Adrenal gland (tissue), 5 donors: ENCODE measurements around the gene SLC1A1.

Experiments
- POLR2A ChIP-seq, 2 donors: fragments of 450-650 bp; IDR thresholded peaks; one replicate each; pipeline ENCODE4 v1.6.1; 2017; ENCODE audit warnings: antibody characterized with exemption in 2 of 2, mild to moderate bottlenecking in 2 of 2, moderate library complexity in 1 of 2
- TF ChIP-seq, protein P1 (sequence below), 6 experiments: fragments of 450-650 bp in 4 of 6; fragments of 200-600 bp in 2 of 6; sonication (generic) in 1 of 6; IDR thresholded peaks; 1 replicate in 5 of 6; 2 replicates in 1 of 6; pipeline versions ENCODE4 v1.5.1 to v1.8.0; 2016 to 2021; ENCODE audit warnings: antibody characterized with exemption in 6 of 6, mild to moderate bottlenecking in 2 of 6, moderate library complexity in 1 of 6
- donor health status: DM: no; HTN: no; CAD: no.

DNA sequence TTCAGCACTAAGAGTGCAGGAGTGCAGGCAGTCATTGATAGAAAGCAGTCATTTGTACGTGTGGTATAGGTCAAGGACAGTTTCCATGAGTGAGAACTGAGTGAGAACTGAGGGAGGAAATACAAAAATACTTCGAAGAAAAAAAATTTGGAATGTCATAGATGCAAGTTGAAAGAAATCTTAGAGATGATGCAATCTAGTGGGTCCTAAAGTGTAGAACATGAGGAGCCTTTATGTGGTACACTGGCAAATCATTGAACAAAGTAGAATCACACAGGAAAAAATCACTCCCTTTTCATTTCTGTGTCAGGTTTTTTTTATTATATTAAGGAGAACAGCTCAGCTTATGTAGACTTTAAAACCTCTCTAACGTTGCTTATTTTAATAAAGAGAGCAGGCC lies 26.4 kb upstream of the SLC1A1 start:
- TF ChIP-seq, protein P1, sequence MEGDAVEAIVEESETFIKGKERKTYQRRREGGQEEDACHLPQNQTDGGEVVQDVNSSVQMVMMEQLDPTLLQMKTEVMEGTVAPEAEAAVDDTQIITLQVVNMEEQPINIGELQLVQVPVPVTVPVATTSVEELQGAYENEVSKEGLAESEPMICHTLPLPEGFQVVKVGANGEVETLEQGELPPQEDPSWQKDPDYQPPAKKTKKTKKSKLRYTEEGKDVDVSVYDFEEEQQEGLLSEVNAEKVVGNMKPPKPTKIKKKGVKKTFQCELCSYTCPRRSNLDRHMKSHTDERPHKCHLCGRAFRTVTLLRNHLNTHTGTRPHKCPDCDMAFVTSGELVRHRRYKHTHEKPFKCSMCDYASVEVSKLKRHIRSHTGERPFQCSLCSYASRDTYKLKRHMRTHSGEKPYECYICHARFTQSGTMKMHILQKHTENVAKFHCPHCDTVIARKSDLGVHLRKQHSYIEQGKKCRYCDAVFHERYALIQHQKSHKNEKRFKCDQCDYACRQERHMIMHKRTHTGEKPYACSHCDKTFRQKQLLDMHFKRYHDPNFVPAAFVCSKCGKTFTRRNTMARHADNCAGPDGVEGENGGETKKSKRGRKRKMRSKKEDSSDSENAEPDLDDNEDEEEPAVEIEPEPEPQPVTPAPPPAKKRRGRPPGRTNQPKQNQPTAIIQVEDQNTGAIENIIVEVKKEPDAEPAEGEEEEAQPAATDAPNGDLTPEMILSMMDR (IDR thresholded peaks at IDR 0.05), result no peak
- no peak for TF ChIP-seq POLR2A (IDR thresholded peaks at IDR 0.05)
